Transverse colon (tissue), 4 donors: ENCODE measurements around the gene SHE. TPM values are rescaled to one million over a fixed set of nuclear protein-coding genes. Genes with fewer than 3 reads are reported as not detected.
A peak's percentile ranks its signal among the peaks of the same experiment; 100 is the strongest.

Experiments
- DNase-seq: peaks from one replicate; pipeline ENCODE4 v3.0.0-alpha.2; 2019
- H3K27ac ChIP-seq, 4 donors: fragments of 200-600 bp; sonication (generic); 2 replicates each; pipeline ENCODE4 v1.5.1; 2016 to 2018; ENCODE audit warnings: inconsistent platforms in 4 of 4
- H3K27me3 ChIP-seq: fragments of 200-600 bp; sonication (generic); 2 replicates; pipeline ENCODE4 v1.5.1; 2017; ENCODE audit warnings: inconsistent platforms
- H3K36me3 ChIP-seq, 4 donors: fragments of 200-600 bp; sonication (generic); 2 replicates each; pipeline ENCODE4 v1.5.1; 2017 to 2019; ENCODE audit warnings: inconsistent platforms in 4 of 4
- H3K4me1 ChIP-seq, 4 donors: fragments of 200-600 bp; sonication (generic); 2 replicates each; pipeline ENCODE4 v1.5.1; 2017 to 2020; ENCODE audit warnings: inconsistent platforms in 4 of 4
- H3K4me3 ChIP-seq, 4 donors: fragments of 200-600 bp; sonication (generic); 1 replicate in 1 of 4; 2 replicates in 3 of 4; pipeline versions ENCODE4 v1.5.1 to v1.6.1; 2017 to 2019; ENCODE audit warnings: inconsistent platforms in 4 of 4
- H3K9me3 ChIP-seq, 2 donors: fragments of 200-600 bp; sonication (generic); 2 replicates each; pipeline ENCODE4 v1.5.1; 2017 to 2019; ENCODE audit warnings: inconsistent platforms in 2 of 2
- EP300 ChIP-seq: sonication (generic); formaldehyde crosslinking; IDR thresholded peaks from one replicate; pipeline ENCODE4 v1.6.1; 2017; ENCODE audit warnings: antibody characterized with exemption, low read depth
- POLR2A ChIP-seq: fragments of 450-650 bp; IDR thresholded peaks from one replicate; pipeline ENCODE4 v1.6.1; 2016; ENCODE audit warnings: antibody characterized with exemption, mild to moderate bottlenecking, moderate library complexity
- POLR2AphosphoS5 ChIP-seq, 3 donors: sonication (generic); formaldehyde crosslinking; IDR thresholded peaks; one replicate each; pipeline ENCODE4 v1.6.1; 2016; ENCODE audit warnings: antibody characterized with exemption in 3 of 3
- WGBS, 2 donors: methylation state at CpG; one replicate each; pipeline ENCODE4 v1.1.5; 2018; ENCODE audit warnings: low coverage in 1 of 2; 5-methylcytosine and 5-hydroxymethylcytosine counted together
- in situ Hi-C, 4 donors: fragments of 200-750 bp; cut with MboI; loops; one replicate each; pipeline versions ENCODE4 v1.15.0 to v1.15.1; 2017; ENCODE audit warnings: low sequenced_read_pairs in 3 of 4, low pct_ligation_motif_present in 1 of 4, low pct_unique_long_range_greater_than_20kb in 1 of 4
- intact Hi-C: fragments of 100-400 bp; cut with DNase I; formaldehyde crosslinking; loops from one replicate; pipeline ENCODE4 v1.15.1; 2023; ENCODE audit warnings: low total_unique reads
- total RNA-seq, 4 donors: library from RNA; depleted of rRNA; stranded (reverse); fragments of >200 nt; gene quantifications; one replicate each; pipeline ENCODE4 v1.1.0, GENCODE V29; 2016
- TF ChIP-seq, protein P1 (sequence below), 5 experiments: fragments of 200-600 bp in 3 of 5; fragments of 450-650 bp in 2 of 5; sonication (generic) in 3 of 5; IDR thresholded peaks; 1 replicate in 2 of 5; 2 replicates in 3 of 5; pipeline ENCODE4 v1.5.1; 2016 to 2017; ENCODE audit warnings: antibody characterized with exemption in 5 of 5, inconsistent platforms in 3 of 5, mild to moderate bottlenecking in 2 of 5, moderate library complexity in 1 of 5

SHE gene
- total RNA-seq, 4 donors from 2014 or later, result 5.2 to 15.0 (median 6.7) TPM

DNA sequence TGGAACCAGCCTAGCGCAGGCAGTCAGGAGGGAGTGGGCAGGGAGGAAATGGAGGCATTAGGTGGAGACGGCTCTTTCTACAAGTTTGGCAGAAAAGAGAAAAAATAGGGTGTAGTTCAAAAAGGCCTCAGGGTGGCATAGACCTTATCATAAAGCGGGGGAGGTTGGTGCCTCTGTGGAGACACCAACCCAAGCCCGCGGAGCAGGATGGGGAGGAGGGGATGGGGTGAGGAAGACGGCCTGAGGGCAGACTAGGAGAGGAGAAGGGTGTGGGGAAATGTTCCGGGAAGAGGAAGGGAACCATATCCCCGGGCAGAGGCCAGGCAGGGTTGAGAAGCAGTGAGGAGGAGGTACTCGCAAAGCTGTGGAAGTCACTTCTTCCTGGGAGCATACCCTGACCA is 17.4 kb upstream of the SHE start:
- Histone ChIP-seq H3K27me3 (no peaks in the 10 kb centered on the region), H3K27ac (peak overlapping the region in 3 of 4 donors; percentile 25 to 32 (median 25)), H3K36me3 (no peaks in the 10 kb centered on the region), H3K4me1 (no peaks in the 10 kb centered on the region), H3K4me3 (no peak overlapping the region), H3K9me3 (peaks cover 0 to 3% of the 10 kb centered on the region in 2 donors)
- WGBS, 2 donors, result 75 to 79% methylated on average over 5 to 9 of the region's 9 CpGs
- TF ChIP-seq, protein P1, sequence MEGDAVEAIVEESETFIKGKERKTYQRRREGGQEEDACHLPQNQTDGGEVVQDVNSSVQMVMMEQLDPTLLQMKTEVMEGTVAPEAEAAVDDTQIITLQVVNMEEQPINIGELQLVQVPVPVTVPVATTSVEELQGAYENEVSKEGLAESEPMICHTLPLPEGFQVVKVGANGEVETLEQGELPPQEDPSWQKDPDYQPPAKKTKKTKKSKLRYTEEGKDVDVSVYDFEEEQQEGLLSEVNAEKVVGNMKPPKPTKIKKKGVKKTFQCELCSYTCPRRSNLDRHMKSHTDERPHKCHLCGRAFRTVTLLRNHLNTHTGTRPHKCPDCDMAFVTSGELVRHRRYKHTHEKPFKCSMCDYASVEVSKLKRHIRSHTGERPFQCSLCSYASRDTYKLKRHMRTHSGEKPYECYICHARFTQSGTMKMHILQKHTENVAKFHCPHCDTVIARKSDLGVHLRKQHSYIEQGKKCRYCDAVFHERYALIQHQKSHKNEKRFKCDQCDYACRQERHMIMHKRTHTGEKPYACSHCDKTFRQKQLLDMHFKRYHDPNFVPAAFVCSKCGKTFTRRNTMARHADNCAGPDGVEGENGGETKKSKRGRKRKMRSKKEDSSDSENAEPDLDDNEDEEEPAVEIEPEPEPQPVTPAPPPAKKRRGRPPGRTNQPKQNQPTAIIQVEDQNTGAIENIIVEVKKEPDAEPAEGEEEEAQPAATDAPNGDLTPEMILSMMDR (IDR thresholded peaks at IDR 0.05), result no peak
- TF ChIP-seq POLR2AphosphoS5 (IDR thresholded peaks at IDR 0.05) (no peak), EP300 (no peak), POLR2A (no peak)
- DNase-seq, result no peak
- in situ Hi-C loops (no loop called here), intact Hi-C loops (no loop called here)

DNA sequence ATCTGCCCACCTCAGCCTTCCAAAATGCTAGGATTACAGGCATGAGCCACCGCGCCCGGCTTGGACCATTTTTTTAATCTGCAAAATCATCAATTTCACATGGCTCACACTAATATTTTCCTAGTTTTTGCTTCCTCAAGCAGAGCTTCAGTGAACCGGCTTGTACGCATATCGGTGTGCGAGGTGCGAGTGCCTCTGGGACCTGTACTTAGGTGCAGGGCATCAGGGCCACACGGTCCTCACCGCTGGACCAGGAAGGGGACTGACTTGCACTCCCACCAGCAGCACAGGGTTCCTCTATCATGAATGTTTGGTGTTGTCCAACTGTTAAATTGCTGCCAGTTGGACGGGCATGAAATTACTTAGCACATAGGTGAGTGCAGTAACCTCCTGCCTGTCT is 15.4 kb upstream of the SHE start:
- Histone ChIP-seq H3K9me3 (no peaks in the 10 kb centered on the region), H3K27me3 (peaks cover 3% of the 10 kb centered on the region), H3K27ac (no peak overlapping the region), H3K4me3 (no peak overlapping the region), H3K4me1 (no peaks in the 10 kb centered on the region), H3K36me3 (no peaks in the 10 kb centered on the region)
- DNase-seq, result no peak
- in situ Hi-C loops (no loop called here), intact Hi-C loops (no loop called here)
- TF ChIP-seq POLR2AphosphoS5 (IDR thresholded peaks at IDR 0.05) (no peak), POLR2A (no peak), EP300 (no peak)
- TF ChIP-seq, protein P1 (IDR thresholded peaks at IDR 0.05), result no peak
- WGBS, 2 donors, result 94 to 100% methylated on average over 3 to 11 of the region's 11 CpGs

- TF ChIP-seq, protein P1 (IDR thresholded peaks at IDR 0.05), result no peak
- no peak for TF ChIP-seq POLR2AphosphoS5 (IDR thresholded peaks at IDR 0.05)
- no peak for TF ChIP-seq EP300
- TF ChIP-seq POLR2A, result no peak
- Histone ChIP-seq H3K4me3 (no peak overlapping the region), H3K27ac (no peak overlapping the region), H3K27me3 (peaks cover 3% of the 10 kb centered on the region), H3K9me3 (no peaks in the 10 kb centered on the region), H3K36me3 (no peaks in the 10 kb centered on the region), H3K4me1 (no peaks in the 10 kb centered on the region)
- WGBS, 2 donors, result 84 to 91% methylated on average over 7 of the region's 7 CpGs
- no peak for DNase-seq
- in situ Hi-C loops (no loop called here), intact Hi-C loops (no loop called here)
Observed at GRCh38 chr1:154514066-154514553, 11.9 kb upstream of the SHE start.

DNA sequence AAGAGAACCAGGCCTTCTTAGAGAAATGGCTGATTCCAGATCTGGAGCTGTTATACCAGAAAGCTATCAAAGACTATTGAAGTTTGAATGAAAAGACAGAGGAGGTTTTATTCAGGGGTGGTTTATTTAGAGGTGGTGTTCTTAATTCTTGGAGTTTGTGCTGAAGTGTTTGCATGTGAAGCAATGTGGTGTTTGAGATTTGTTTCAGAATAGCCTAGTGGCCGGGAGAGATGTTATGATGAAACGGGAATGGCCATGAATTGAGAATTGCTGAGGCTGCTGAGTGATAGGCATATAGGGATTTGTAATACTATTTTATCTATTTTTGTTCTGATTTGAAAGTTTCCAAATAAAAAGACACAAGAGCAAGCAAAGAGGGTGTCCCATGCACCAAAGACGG is 10.5 kb upstream of the SHE start:
- Histone ChIP-seq H3K27ac (no peak overlapping the region), H3K4me3 (no peak overlapping the region), H3K36me3 (no peaks in the 10 kb centered on the region), H3K9me3 (no peaks in the 10 kb centered on the region), H3K27me3 (peaks cover 6% of the 10 kb centered on the region), H3K4me1 (no peaks in the 10 kb centered on the region)
- in situ Hi-C loops, result no loop called here
- intact Hi-C loops, result no loop called here
- WGBS, 2 donors, result 86 to 89% methylated on average over 3 of the region's 3 CpGs
- TF ChIP-seq POLR2A, result no peak
- TF ChIP-seq, protein P1 (IDR thresholded peaks at IDR 0.05), result no peak
- no peak for TF ChIP-seq POLR2AphosphoS5 (IDR thresholded peaks at IDR 0.05)
- TF ChIP-seq EP300, result no peak
- no peak for DNase-seq
